ENCODE results near the gene COP1. TPM values are rescaled to one million over a fixed set of nuclear protein-coding genes. Genes with fewer than 3 reads are reported as not detected.

The COP1 gene
- total RNA-seq, 6 donors from 2014 or later, result 40.4 to 113 (median 68.3) TPM

GRCh38 chr1:176149939-176150807, 56.9 kb downstream of the COP1 start:
- Histone ChIP-seq H3K9me3 (no peaks in the 10 kb centered on the region), H3K4me1 (no peaks in the 10 kb centered on the region), H3K36me3 (peaks cover 0 to 35% (median 8%) of the 10 kb centered on the region in 4 donors), H3K4me3 (no peak overlapping the region), H3K27me3 (no peaks in the 10 kb centered on the region), H3K27ac (no peak overlapping the region)
- ATAC-seq (ENCODE audit: low FRiP score in 2 of 2) (no peak), DNase-seq (no peak)
- WGBS, 2 donors, result 68 to 81% methylated on average over 4 of the region's 4 CpGs
- TF ChIP-seq POLR2AphosphoS5 (IDR thresholded peaks at IDR 0.05) (no peak), EP300 (IDR thresholded peaks at IDR 0.05) (no peak), CTCF (IDR thresholded peaks at IDR 0.05) (no peak), POLR2A (IDR thresholded peaks at IDR 0.05) (no peak)

- DNase-seq (no peak), ATAC-seq (ENCODE audit: low FRiP score in 2 of 2) (no peak)
- no peak for TF ChIP-seq CTCF (IDR thresholded peaks at IDR 0.05)
- no peak for TF ChIP-seq POLR2AphosphoS5 (IDR thresholded peaks at IDR 0.05)
- no peak for TF ChIP-seq POLR2A (IDR thresholded peaks at IDR 0.05)
- TF ChIP-seq EP300 (IDR thresholded peaks at IDR 0.05), result no peak
- Histone ChIP-seq H3K27ac (no peak overlapping the region), H3K4me1 (no peaks in the 10 kb centered on the region), H3K27me3 (no peaks in the 10 kb centered on the region), H3K9me3 (no peaks in the 10 kb centered on the region), H3K36me3 (peaks cover 0 to 21% (median 3%) of the 10 kb centered on the region in 4 donors), H3K4me3 (no peak overlapping the region)
- WGBS, 2 donors, result 97 to 98% methylated on average over 2 of the region's 2 CpGs
Measured at GRCh38 chr1:176144526-176144925, 62.6 kb downstream of the COP1 start.

- Histone ChIP-seq H3K27me3 (no peaks in the 10 kb centered on the region), H3K36me3 (peaks cover 0 to 21% (median 3%) of the 10 kb centered on the region in 4 donors), H3K4me1 (no peaks in the 10 kb centered on the region), H3K9me3 (no peaks in the 10 kb centered on the region), H3K4me3 (no peak overlapping the region), H3K27ac (no peak overlapping the region)
- 95% methylated on average over 3 of the region's 3 CpGs for WGBS, 2 donors
- ATAC-seq (ENCODE audit: low FRiP score in 2 of 2), result no peak
- TF ChIP-seq EP300 (IDR thresholded peaks at IDR 0.05) (no peak), POLR2A (IDR thresholded peaks at IDR 0.05) (no peak)
- no peak for DNase-seq
Measured at GRCh38 chr1:176142973-176143372, 64.1 kb downstream of the COP1 start.

GRCh38 chr1:176141449-176141848, 65.6 kb downstream of the COP1 start:
- Histone ChIP-seq H3K27me3 (no peaks in the 10 kb centered on the region), H3K4me1 (no peaks in the 10 kb centered on the region), H3K36me3 (peaks cover 0 to 13% (median 3%) of the 10 kb centered on the region in 4 donors), H3K4me3 (no peak overlapping the region), H3K27ac (no peak overlapping the region), H3K9me3 (no peaks in the 10 kb centered on the region)
- ATAC-seq (ENCODE audit: low FRiP score in 2 of 2) (no peak), DNase-seq (no peak)
- TF ChIP-seq CTCF (IDR thresholded peaks at IDR 0.05), result no peak
- TF ChIP-seq EP300 (IDR thresholded peaks at IDR 0.05), result no peak
- TF ChIP-seq POLR2A (IDR thresholded peaks at IDR 0.05), result no peak
- no peak for TF ChIP-seq POLR2AphosphoS5 (IDR thresholded peaks at IDR 0.05)
- WGBS, 2 donors, result 100% methylated on average over 1 of the region's 1 CpG

GRCh38 chr1:176136891-176137290, 70.2 kb downstream of the COP1 start:
- Histone ChIP-seq H3K27me3 (no peaks in the 10 kb centered on the region), H3K27ac (no peak overlapping the region), H3K36me3 (peaks cover 0 to 5% (median 0%) of the 10 kb centered on the region in 4 donors), H3K9me3 (no peaks in the 10 kb centered on the region), H3K4me3 (no peak overlapping the region), H3K4me1 (no peaks in the 10 kb centered on the region)
- 71 to 82% methylated on average over 3 of the region's 3 CpGs for WGBS, 2 donors
- ATAC-seq (ENCODE audit: low FRiP score in 2 of 2), result no peak
- no peak for DNase-seq
- TF ChIP-seq POLR2AphosphoS5 (IDR thresholded peaks at IDR 0.05) (no peak), POLR2A (IDR thresholded peaks at IDR 0.05) (no peak), CTCF (IDR thresholded peaks at IDR 0.05) (no peak), EP300 (IDR thresholded peaks at IDR 0.05) (no peak)

Measured in upper lobe of left lung (tissue), 6 donors.